HAP-1 (cell line): ENCODE measurements around the gene RALA.
"Not testable (repeated sequence)": the region's sequence is repeated elsewhere in the genome, so short reads cannot be mapped to it uniquely, and the experiment has no call there.

Source experiments
- DNase-seq, 2 experiments: peaks; one replicate each; pipeline ENCODE4 v3.0.0-alpha.2; 2016 to 2020; ENCODE audit warnings: low spot score in 2 of 2
- H3K27me3 ChIP-seq: fragments of 250-450 bp; sonication (Bioruptor Pico); 2 replicates; pipeline ENCODE4 v1.5.1; 2020; ENCODE audit warnings: low read depth, mild to moderate bottlenecking, moderate library complexity
- H3K36me3 ChIP-seq: fragments of 250-450 bp; sonication (Bioruptor Pico); replicated peaks from 2 replicates; pipeline ENCODE4 v1.5.1; 2020; ENCODE audit warnings: mild to moderate bottlenecking
- H3K4me1 ChIP-seq: fragments of 250-450 bp; sonication (Bioruptor Pico); 2 replicates; pipeline ENCODE4 v1.5.1; 2020; ENCODE audit warnings: mild to moderate bottlenecking
- H3K4me3 ChIP-seq: fragments of 250-450 bp; sonication (Bioruptor Pico); 2 replicates; pipeline ENCODE4 v1.5.1; 2020; ENCODE audit warnings: mild to moderate bottlenecking, moderate library complexity
- H3K9me3 ChIP-seq: fragments of 250-450 bp; sonication (Bioruptor Pico); 2 replicates; pipeline ENCODE4 v1.5.1; 2020; ENCODE audit warnings: mild to moderate bottlenecking, moderate library complexity
- in situ Hi-C: fragments of 300-500 bp; cut with MboI; formaldehyde crosslinking; loops from 3 replicates; pipeline ENCODE4 v1.14.3; 2020; ENCODE audit warnings: low sequenced_read_pairs, inconsistent platforms, mixed read lengths

Gene RALA

GRCh38 chr7:39668280-39668679 is 44.9 kb downstream of the RALA start:
- in situ Hi-C loops, H3K27me3 ChIP-seq, DNase-seq, H3K9me3 ChIP-seq, H3K36me3 ChIP-seq, H3K4me3 ChIP-seq, H3K4me1 ChIP-seq: not testable (repeated sequence)

GRCh38 chr7:39670052-39670451 is 46.7 kb downstream of the RALA start:
- Histone ChIP-seq H3K36me3 (no peaks in the 10 kb centered on the region), H3K27me3 (no peaks in the 10 kb centered on the region), H3K4me1 (0 out of 2 replicates have a peak, but pooled peaks cover 2% of the 10 kb centered on the region), H3K4me3 (no peak overlapping the region), H3K9me3 (no peaks in the 10 kb centered on the region)
- in situ Hi-C loops: no loop called here
- DNase-seq: no peak

- DNase-seq: no peak
- Histone ChIP-seq H3K36me3 (no peaks in the 10 kb centered on the region), H3K4me1 (0 out of 2 replicates have a peak, but pooled peaks cover 2% of the 10 kb centered on the region), H3K9me3 (no peaks in the 10 kb centered on the region), H3K27me3 (no peaks in the 10 kb centered on the region), H3K4me3 (no peak overlapping the region)
- in situ Hi-C loops: no loop called here
Observed at GRCh38 chr7:39670934-39671333, 47.6 kb downstream of the RALA start.

GRCh38 chr7:39672176-39672575 is 48.8 kb downstream of the RALA start:
- no peak for DNase-seq
- H3K27me3 ChIP-seq: no peaks in the 10 kb centered on the region
- H3K4me3 ChIP-seq: no peak overlapping the region
- no peaks in the 10 kb centered on the region for H3K36me3 ChIP-seq
- no peaks in the 10 kb centered on the region for H3K9me3 ChIP-seq
- 0 out of 2 replicates have a peak, but pooled peaks cover 2% of the 10 kb centered on the region for H3K4me1 ChIP-seq
- in situ Hi-C loops: no loop called here

- Histone ChIP-seq H3K9me3 (no peaks in the 10 kb centered on the region), H3K4me3 (no peak overlapping the region), H3K4me1 (0 out of 2 replicates have a peak, but pooled peaks cover 2% of the 10 kb centered on the region), H3K36me3 (no peaks in the 10 kb centered on the region), H3K27me3 (no peaks in the 10 kb centered on the region)
- DNase-seq: no peak
- in situ Hi-C loops: no loop called here
Observed at GRCh38 chr7:39673868-39674267, 50.5 kb downstream of the RALA start.

GRCh38 chr7:39674406-39674805 is 51.0 kb downstream of the RALA start:
- no peak for DNase-seq

GRCh38 chr7:39676346-39676745 is 53.0 kb downstream of the RALA start:
- DNase-seq: no peak
- H3K27me3 ChIP-seq: no peaks in the 10 kb centered on the region
- in situ Hi-C loops: no loop called here

More at GRCh38 chr7:39674406-39674805, 51.0 kb downstream of the RALA start:
- no peaks in the 10 kb centered on the region for H3K36me3 ChIP-seq
- 0 out of 2 replicates have a peak, but pooled peaks cover 2% of the 10 kb centered on the region for H3K4me1 ChIP-seq
- no peak overlapping the region for H3K4me3 ChIP-seq
- no peaks in the 10 kb centered on the region for H3K9me3 ChIP-seq
- in situ Hi-C loops: no loop called here
- H3K27me3 ChIP-seq: no peaks in the 10 kb centered on the region

GRCh38 chr7:39678930-39679709 is 55.7 kb downstream of the RALA start:
- DNase-seq: no peak
- no peaks in the 10 kb centered on the region for H3K36me3 ChIP-seq
- no peak overlapping the region for H3K4me3 ChIP-seq
- no peaks in the 10 kb centered on the region for H3K27me3 ChIP-seq
- H3K4me1 ChIP-seq: peaks cover 23% of the 10 kb centered on the region
- in situ Hi-C loops: no loop called here
- H3K9me3 ChIP-seq: no peaks in the 10 kb centered on the region

More at GRCh38 chr7:39676346-39676745, 53.0 kb downstream of the RALA start:
- no peaks in the 10 kb centered on the region for H3K9me3 ChIP-seq
- no peaks in the 10 kb centered on the region for H3K36me3 ChIP-seq
- H3K4me1 ChIP-seq: peaks cover 9% of the 10 kb centered on the region
- H3K4me3 ChIP-seq: no peak overlapping the region

- DNase-seq, in situ Hi-C loops, H3K9me3 ChIP-seq, H3K36me3 ChIP-seq, H3K27me3 ChIP-seq, H3K4me3 ChIP-seq: not testable (repeated sequence)
- peaks cover 23% of the 10 kb centered on the region for H3K4me1 ChIP-seq
Observed at GRCh38 chr7:39679874-39680273, 56.5 kb downstream of the RALA start.

- H3K9me3 ChIP-seq: no peaks in the 10 kb centered on the region
- DNase-seq: no peak
Observed at GRCh38 chr7:39681887-39682441, 58.6 kb downstream of the RALA start.

GRCh38 chr7:39683216-39683845 is 60.0 kb downstream of the RALA start:
- in situ Hi-C loops: no loop called here
- H3K9me3 ChIP-seq: no peaks in the 10 kb centered on the region
- no peak for DNase-seq
- H3K4me3 ChIP-seq: no peak overlapping the region
- peaks cover 28% of the 10 kb centered on the region for H3K4me1 ChIP-seq
- no peaks in the 10 kb centered on the region for H3K36me3 ChIP-seq
- H3K27me3 ChIP-seq: no peaks in the 10 kb centered on the region

More at GRCh38 chr7:39681887-39682441, 58.6 kb downstream of the RALA start:
- in situ Hi-C loops: no loop called here
- no peaks in the 10 kb centered on the region for H3K36me3 ChIP-seq
- H3K27me3 ChIP-seq: no peaks in the 10 kb centered on the region
- no peak overlapping the region for H3K4me3 ChIP-seq
- H3K4me1 ChIP-seq: peaks cover 28% of the 10 kb centered on the region

- Histone ChIP-seq H3K36me3 (peaks cover 8% of the 10 kb centered on the region; the same call in 1 of the 2 replicates), H3K4me1 (peaks cover 21% of the 10 kb centered on the region), H3K27me3 (no peaks in the 10 kb centered on the region), H3K4me3 (no peak overlapping the region), H3K9me3 (no peaks in the 10 kb centered on the region)
- in situ Hi-C loops: no loop called here
- no peak for DNase-seq
Observed at GRCh38 chr7:39686261-39686924, 63.0 kb downstream of the RALA start.

- no peak overlapping the region for H3K4me3 ChIP-seq
- peaks cover 20% of the 10 kb centered on the region for H3K36me3 ChIP-seq
- no peak for DNase-seq
- H3K4me1 ChIP-seq: peaks cover 9% of the 10 kb centered on the region
- in situ Hi-C loops: no loop called here
- H3K9me3 ChIP-seq: no peaks in the 10 kb centered on the region
- H3K27me3 ChIP-seq: no peaks in the 10 kb centered on the region
Observed at GRCh38 chr7:39688611-39689480, 65.5 kb downstream of the RALA start.
